Heart right ventricle (tissue), 16 donors: ENCODE results near the gene AQP1. TPM values are rescaled to one million over a fixed set of nuclear protein-coding genes. Genes with fewer than 3 reads are reported as not detected.
A peak's percentile ranks its signal among the peaks of the same experiment; 100 is the strongest.

ENCODE experiments used
- ATAC-seq, 8 donors: fragments of 200-7000 bp; cut with Tn5 transposase; one replicate each; pipeline ENCODE4 v1.9.1; 2020; ENCODE audit warnings: mild to moderate bottlenecking in 8 of 8, moderate library complexity in 8 of 8, moderate number of reproducible peaks in 1 of 8
- DNase-seq, 2 donors: peaks; one replicate each; pipeline ENCODE4 v3.0.0-alpha.2; 2020
- H3K27ac ChIP-seq, 10 donors: fragments of 200-600 bp; sonication (generic) in 2 of 10; one replicate each; pipeline versions ENCODE4 v1.5.0 to v1.8.0; 2020 to 2022; ENCODE audit warnings: mild to moderate bottlenecking in 3 of 10
- H3K27me3 ChIP-seq, 7 donors: fragments of 200-600 bp; one replicate each; pipeline ENCODE4 v1.8.0; 2021 to 2022; ENCODE audit warnings: mild to moderate bottlenecking in 2 of 7
- H3K36me3 ChIP-seq, 9 donors: fragments of 200-600 bp; sonication (generic) in 1 of 9; one replicate each; pipeline versions ENCODE4 v1.5.0 to v1.8.0; 2020 to 2022; ENCODE audit warnings: mild to moderate bottlenecking in 2 of 9
- H3K4me1 ChIP-seq, 9 donors: fragments of 200-600 bp; sonication (generic) in 1 of 9; one replicate each; pipeline versions ENCODE4 v1.5.0 to v1.8.0; 2020 to 2022; ENCODE audit warnings: mild to moderate bottlenecking in 4 of 9
- H3K4me3 ChIP-seq, 10 donors: fragments of 200-600 bp; sonication (generic) in 2 of 10; one replicate each; pipeline versions ENCODE4 v1.5.0 to v1.8.0; 2020 to 2022; ENCODE audit warnings: mild to moderate bottlenecking in 7 of 10, moderate library complexity in 2 of 10
- H3K9me3 ChIP-seq, 11 donors: fragments of 200-600 bp in 10 of 11; sonication (generic) in 2 of 11; one replicate each; pipeline versions ENCODE4 v1.5.0 to v1.8.0; 2013 to 2022; ENCODE audit warnings: mild to moderate bottlenecking in 2 of 11, control low read depth in 1 of 11, moderate library complexity in 1 of 11
- WGBS, 2 donors: extraction: QIAGEN DNeasy Blood & Tissue Kit; methylation state at CpG; one replicate each; pipeline ENCODE4 v1.1.7; 2013; ENCODE audit warnings: inconsistent platforms in 1 of 2; 5-methylcytosine and 5-hydroxymethylcytosine counted together
- intact Hi-C, 10 donors: fragments of 100-400 bp; cut with DNase I; formaldehyde crosslinking; loops; one replicate each; pipeline versions ENCODE4 v1.11.1 to v1.14.2; 2022
- polyA plus RNA-seq, 2 donors: library from polyadenylated mRNA; stranded (reverse); fragments of 200-250 nt; gene quantifications; one replicate each; pipeline ENCODE4 v1.2.3, GENCODE V29; 2013
- total RNA-seq, 10 donors: library from RNA; stranded (reverse); fragmentation: NEBNext Ultra II Directional in 3 of 10; extraction: Animal tissue kit (Norgen Biotek cat#: 25700) in 3 of 10; gene quantifications; one replicate each; pipeline versions ENCODE4 v1.2.1 to v1.2.4, GENCODE V29; 2021 to 2023
- TF ChIP-seq, protein P1 (sequence below), 9 donors: fragments of 200-600 bp; sonication (generic) in 2 of 9; IDR thresholded peaks; one replicate each; pipeline versions ENCODE4 v1.5.0 to v1.8.0; 2021 to 2022; ENCODE audit warnings: antibody characterized with exemption in 9 of 9, mild to moderate bottlenecking in 5 of 9, moderate library complexity in 1 of 9
- donor health status: Arrhythmogenic right ventricular cardiomyopathy.
- donor health status: ischemic (EF 13 %, LVEDD 7.1; RV severe dilation, severe dysfunction).
- donor health status: healthy with polysubstance abuse.
- donor health status: DM: no; HTN: yes; CAD: no.
- donor health status: DM: no; HTN: no; CAD: no.
- donor health status: ischemic (EF 25% LVEDD 6.9; RV normal size, moderate dysfunction).
- donor health status: ischemic (EF 25% LVEDD 5.7; RV mildly dilated, moderate dysfunction).
- donor health status: healthy.
- donor health status: DM: yes; HTN: yes; CAD: no.
- donor health status: Ischemic cardiomyopathy.
- donor health status: ischemic (EF 35%, LVEDD 5.7; RV mildly dilated, moderate dysfunction).
- donor health status: nonischemic (EF 11% LVEDD 7.7; RV severe dilation, severe dysfunction).
- donor health status: DM: yes; HTN: yes; CAD: no.
- donor health status: PGD.
- donor health status: ischemic (EF 29% LVEDD 5.4; RV normal size, mild dysfunction).
- donor health status: nonischemic (EF 23%, LVEDD 6.1; RV moderate dilation, normal function).

AQP1 gene
- total and polyA plus RNA-seq, 12 donors: 101 to 274 (median 182) TPM

- ATAC-seq: no peak
- no peak overlapping the region for H3K27ac ChIP-seq
- TF ChIP-seq, protein P1, sequence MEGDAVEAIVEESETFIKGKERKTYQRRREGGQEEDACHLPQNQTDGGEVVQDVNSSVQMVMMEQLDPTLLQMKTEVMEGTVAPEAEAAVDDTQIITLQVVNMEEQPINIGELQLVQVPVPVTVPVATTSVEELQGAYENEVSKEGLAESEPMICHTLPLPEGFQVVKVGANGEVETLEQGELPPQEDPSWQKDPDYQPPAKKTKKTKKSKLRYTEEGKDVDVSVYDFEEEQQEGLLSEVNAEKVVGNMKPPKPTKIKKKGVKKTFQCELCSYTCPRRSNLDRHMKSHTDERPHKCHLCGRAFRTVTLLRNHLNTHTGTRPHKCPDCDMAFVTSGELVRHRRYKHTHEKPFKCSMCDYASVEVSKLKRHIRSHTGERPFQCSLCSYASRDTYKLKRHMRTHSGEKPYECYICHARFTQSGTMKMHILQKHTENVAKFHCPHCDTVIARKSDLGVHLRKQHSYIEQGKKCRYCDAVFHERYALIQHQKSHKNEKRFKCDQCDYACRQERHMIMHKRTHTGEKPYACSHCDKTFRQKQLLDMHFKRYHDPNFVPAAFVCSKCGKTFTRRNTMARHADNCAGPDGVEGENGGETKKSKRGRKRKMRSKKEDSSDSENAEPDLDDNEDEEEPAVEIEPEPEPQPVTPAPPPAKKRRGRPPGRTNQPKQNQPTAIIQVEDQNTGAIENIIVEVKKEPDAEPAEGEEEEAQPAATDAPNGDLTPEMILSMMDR (IDR thresholded peaks at IDR 0.05): no peak
- H3K9me3 ChIP-seq: no peaks in the 10 kb centered on the region
- peaks cover 0 to 5% (median 0%) of the 10 kb centered on the region in 9 donors for H3K36me3 ChIP-seq
- H3K4me1 ChIP-seq: peaks cover 15 to 76% (median 53%) of the 10 kb centered on the region in 9 donors
- intact Hi-C loops: loop anchor here in 2 of 10 donors (5.0 to 10.0 kb wide), 2 partner anchors 43 to 50 kb away; no protein-coding TSS in a partner anchor
- WGBS, 2 donors: 94 to 95% methylated on average over 4 of the region's 4 CpGs
- no peaks in the 10 kb centered on the region for H3K27me3 ChIP-seq
- H3K4me3 ChIP-seq: no peak overlapping the region
- no peak for DNase-seq
Observed at GRCh38 chr7:30865076-30865475, 46.6 kb upstream of the AQP1 start.

DNA sequence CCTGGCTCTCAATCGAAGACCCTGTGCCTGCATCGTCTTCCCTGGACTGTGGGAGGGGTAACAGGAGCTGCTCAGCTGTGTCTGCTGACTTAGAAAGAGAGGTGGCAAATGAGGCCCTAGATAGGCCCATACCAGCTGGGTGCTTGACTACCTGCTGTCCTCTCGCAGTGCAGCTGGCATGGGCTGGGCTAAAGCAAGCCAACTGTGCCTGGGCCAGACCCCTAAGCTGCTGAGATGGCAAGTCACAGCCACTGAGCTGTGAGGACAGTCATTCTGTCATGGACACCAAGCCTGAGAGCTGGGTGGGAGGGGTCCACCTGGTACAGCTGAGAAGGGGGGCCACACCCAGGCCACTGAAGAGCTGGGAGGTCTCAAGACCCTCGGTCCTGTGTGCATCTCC is 45.8 kb upstream of the AQP1 start:
- DNase-seq: no peak
- Histone ChIP-seq H3K27me3 (no peaks in the 10 kb centered on the region), H3K36me3 (no peaks in the 10 kb centered on the region), H3K9me3 (no peaks in the 10 kb centered on the region), H3K4me3 (no peak overlapping the region), H3K27ac (no peak overlapping the region), H3K4me1 (peaks cover 15 to 83% (median 55%) of the 10 kb centered on the region in 9 donors)
- TF ChIP-seq, protein P1 (IDR thresholded peaks at IDR 0.05): no peak
- ATAC-seq: peak in 1 of 8 donors; percentile 7
- 81 to 88% methylated on average over 4 of the region's 4 CpGs for WGBS, 2 donors
- intact Hi-C loops: loop anchor here in 2 of 10 donors (5.0 to 10.0 kb wide), 2 partner anchors 44 to 51 kb away; no protein-coding TSS in a partner anchor

GRCh38 chr7:30866939-30867338 is 44.7 kb upstream of the AQP1 start:
- peaks cover 0 to 3% (median 0%) of the 10 kb centered on the region in 9 donors for H3K36me3 ChIP-seq
- DNase-seq (no peak), ATAC-seq (peak in 5 of 8 donors; percentile 7 to 41 (median 23))
- no peaks in the 10 kb centered on the region for H3K27me3 ChIP-seq
- H3K27ac ChIP-seq: peak overlapping the region in 4 of 10 donors; percentile 11 to 64 (median 59)
- TF ChIP-seq, protein P1 (IDR thresholded peaks at IDR 0.05): no peak
- WGBS, 2 donors: 54 to 65% methylated on average over 7 of the region's 7 CpGs
- H3K4me1 ChIP-seq: peaks cover 15 to 90% (median 58%) of the 10 kb centered on the region in 9 donors
- intact Hi-C loops: loop anchor here in 2 of 10 donors (5.0 to 10.0 kb wide), 2 partner anchors 45 to 52 kb away; no protein-coding TSS in a partner anchor
- H3K9me3 ChIP-seq: no peaks in the 10 kb centered on the region
- no peak overlapping the region for H3K4me3 ChIP-seq

GRCh38 chr7:30867483-30867882 is 44.2 kb upstream of the AQP1 start:
- Histone ChIP-seq H3K9me3 (no peaks in the 10 kb centered on the region), H3K27ac (peak overlapping the region in 6 of 10 donors; percentile 10 to 64 (median 34)), H3K4me1 (peaks cover 15 to 90% (median 58%) of the 10 kb centered on the region in 9 donors), H3K36me3 (peaks cover 0 to 8% (median 1%) of the 10 kb centered on the region in 9 donors), H3K27me3 (no peaks in the 10 kb centered on the region), H3K4me3 (no peak overlapping the region)
- DNase-seq (no peak), ATAC-seq (no peak)
- intact Hi-C loops: loop anchor here in 2 of 10 donors (5.0 to 10.0 kb wide), 2 partner anchors 45 to 53 kb away; no protein-coding TSS in a partner anchor
- 78 to 96% methylated on average over 1 of the region's 1 CpG for WGBS, 2 donors
- TF ChIP-seq, protein P1 (IDR thresholded peaks at IDR 0.05): no peak
